Osteocyte (in vitro differentiated cells): ENCODE data around the gene TAS1R2. TPM values are rescaled to one million over a fixed set of nuclear protein-coding genes. Genes with fewer than 3 reads are reported as not detected.

Experiments used
- DNase-seq: peaks from one replicate; pipeline ENCODE4 v3.0.0; 2021; ENCODE audit warnings: mixed read lengths; ENCODE audit not compliant: unreplicated experiment; ENCODE audit errors: extremely low spot score
- H3K27ac Mint-ChIP-seq: one replicate; pipeline ENCODE4 v1.8.0; 2021; ENCODE audit warnings: mild to moderate bottlenecking, mixed read lengths; ENCODE audit not compliant: unreplicated experiment
- H3K27me3 Mint-ChIP-seq: one replicate; pipeline ENCODE4 v1.8.0; 2021; ENCODE audit warnings: mixed read lengths; ENCODE audit not compliant: unreplicated experiment
- H3K36me3 Mint-ChIP-seq: one replicate; pipeline ENCODE4 v1.8.0; 2021; ENCODE audit warnings: mixed read lengths; ENCODE audit not compliant: unreplicated experiment
- H3K4me1 Mint-ChIP-seq: one replicate; pipeline ENCODE4 v1.8.0; 2021; ENCODE audit warnings: mixed read lengths; ENCODE audit not compliant: unreplicated experiment
- H3K4me3 Mint-ChIP-seq: one replicate; pipeline ENCODE4 v1.8.0; 2021; ENCODE audit warnings: mild to moderate bottlenecking, moderate library complexity, mixed read lengths; ENCODE audit not compliant: unreplicated experiment
- H3K9me3 Mint-ChIP-seq: one replicate; pipeline ENCODE4 v1.8.0; 2021; ENCODE audit warnings: mixed read lengths; ENCODE audit not compliant: unreplicated experiment
- CTCF ChIP-seq: fragments of 200-600 bp; sonication (generic); IDR thresholded peaks from 2 replicates; pipeline ENCODE4 v1.5.0; 2021; ENCODE audit warnings: antibody characterized with exemption, mild to moderate bottlenecking, moderate library complexity
- total RNA-seq: library from RNA; stranded (reverse); gene quantifications from 2 replicates; pipeline ENCODE4 v1.2.1, GENCODE V29; 2021

The TAS1R2 gene
- total RNA-seq, 1 donor from 2014 or later, result not detected

GRCh38 chr1:18869847-18870594, 10.6 kb upstream of the TAS1R2 start:
- no peak overlapping the region for H3K4me3 Mint-ChIP-seq
- H3K27ac Mint-ChIP-seq, result no peak overlapping the region
- no peaks in the 10 kb centered on the region for H3K36me3 Mint-ChIP-seq
- DNase-seq, result no peak
- H3K9me3 Mint-ChIP-seq, result no peaks in the 10 kb centered on the region
- H3K27me3 Mint-ChIP-seq, result peaks cover 10% of the 10 kb centered on the region
- no peak for TF ChIP-seq CTCF
- no peaks in the 10 kb centered on the region for H3K4me1 Mint-ChIP-seq

GRCh38 chr1:18868801-18869424, 9.5 kb upstream of the TAS1R2 start:
- Mint-ChIP-seq H3K36me3 (no peaks in the 10 kb centered on the region), H3K27ac (no peak overlapping the region), H3K4me1 (no peaks in the 10 kb centered on the region), H3K27me3 (peaks cover 12% of the 10 kb centered on the region), H3K4me3 (no peak overlapping the region), H3K9me3 (no peaks in the 10 kb centered on the region)
- DNase-seq, result no peak
- no peak for TF ChIP-seq CTCF

- H3K27me3 Mint-ChIP-seq, result peaks cover 12% of the 10 kb centered on the region
- H3K36me3 Mint-ChIP-seq, result no peaks in the 10 kb centered on the region
- H3K4me1 Mint-ChIP-seq, result no peaks in the 10 kb centered on the region
- H3K9me3 Mint-ChIP-seq, result no peaks in the 10 kb centered on the region
- TF ChIP-seq CTCF, result no peak
- no peak for DNase-seq
- H3K4me3 Mint-ChIP-seq, result no peak overlapping the region
- H3K27ac Mint-ChIP-seq, result no peak overlapping the region
Observed at GRCh38 chr1:18868354-18868753, 8.9 kb upstream of the TAS1R2 start.

GRCh38 chr1:18866846-18867245, 7.4 kb upstream of the TAS1R2 start:
- DNase-seq, result no peak
- no peak for TF ChIP-seq CTCF
- Mint-ChIP-seq H3K36me3 (no peaks in the 10 kb centered on the region), H3K9me3 (no peaks in the 10 kb centered on the region), H3K4me3 (no peak overlapping the region), H3K4me1 (no peaks in the 10 kb centered on the region), H3K27me3 (peaks cover 16% of the 10 kb centered on the region), H3K27ac (no peak overlapping the region)

GRCh38 chr1:18866314-18866713, 6.9 kb upstream of the TAS1R2 start:
- no peak overlapping the region for H3K27ac Mint-ChIP-seq
- DNase-seq, result no peak
- H3K27me3 Mint-ChIP-seq, result peaks cover 16% of the 10 kb centered on the region
- no peaks in the 10 kb centered on the region for H3K36me3 Mint-ChIP-seq
- no peaks in the 10 kb centered on the region for H3K9me3 Mint-ChIP-seq
- no peaks in the 10 kb centered on the region for H3K4me1 Mint-ChIP-seq
- no peak overlapping the region for H3K4me3 Mint-ChIP-seq
- no peak for TF ChIP-seq CTCF
